Fibroblast of the aortic adventitia (primary cell): ENCODE measurements around the gene NUDT4. TPM values are rescaled to one million over a fixed set of nuclear protein-coding genes. Genes with fewer than 3 reads are reported as not detected.

Experiments
- DNase-seq: peaks from one replicate; pipeline ENCODE4 v3.0.0-alpha.2; 2010; ENCODE audit warnings: low read depth
- H3K4me3 ChIP-seq: 2 replicates; pipeline ENCODE4 v1.5.1; 2011; ENCODE audit warnings: low read depth, mild to moderate bottlenecking, control low read depth, low read length, moderate library complexity
- CTCF ChIP-seq: IDR thresholded peaks from 2 replicates; pipeline ENCODE4 v1.5.1; 2011; ENCODE audit warnings: mild to moderate bottlenecking, low read length, control low read depth, inconsistent platforms; ENCODE audit not compliant: insufficient read depth
- total RNA-seq: library from RNA; depleted of rRNA; stranded (reverse); fragments of >200 nt; gene quantifications from 2 replicates; pipeline ENCODE4 v1.2.3, GENCODE V29; 2012; ENCODE audit warnings: low replicate concordance

NUDT4 gene
- total RNA-seq, 1 donor = 185 TPM

- no peak for TF ChIP-seq CTCF
- no peak for DNase-seq
Observed at GRCh38 chr12:93356214-93356613, 21.5 kb upstream of the NUDT4 start.

GRCh38 chr12:93358058-93358457 lies 19.7 kb upstream of the NUDT4 start:
- TF ChIP-seq CTCF = no peak
- no peak for DNase-seq
- no peak overlapping the region for H3K4me3 ChIP-seq

More at GRCh38 chr12:93356214-93356613, 21.5 kb upstream of the NUDT4 start:
- no peak overlapping the region for H3K4me3 ChIP-seq

- peak; percentile 47 for DNase-seq
- no peak overlapping the region for H3K4me3 ChIP-seq
- no peak for TF ChIP-seq CTCF
Observed at GRCh38 chr12:93358821-93359220, 18.9 kb upstream of the NUDT4 start.

GRCh38 chr12:93360688-93361087 lies 17.0 kb upstream of the NUDT4 start:
- peak; percentile 25 for DNase-seq
- no peak overlapping the region for H3K4me3 ChIP-seq
- no peak for TF ChIP-seq CTCF

- DNase-seq = peak; percentile 88
- no peak overlapping the region for H3K4me3 ChIP-seq
Observed at GRCh38 chr12:93361151-93361919, 16.4 kb upstream of the NUDT4 start.

GRCh38 chr12:93363841-93364297 lies 13.9 kb upstream of the NUDT4 start:
- H3K4me3 ChIP-seq = no peak overlapping the region
- DNase-seq = no peak
- TF ChIP-seq CTCF = no peak

More at GRCh38 chr12:93361151-93361919, 16.4 kb upstream of the NUDT4 start:
- no peak for TF ChIP-seq CTCF
